Measurements from ENCODE around the gene PDE6D.

The PDE6D gene

GRCh38 chr2:231791107-231791506 is 10.0 kb upstream of the PDE6D start:
- Mint-ChIP-seq H3K27ac (ENCODE audit: low read depth) (no peak overlapping the region), H3K9me3 (no peaks in the 10 kb centered on the region), H3K27me3 (no peaks in the 10 kb centered on the region), H3K36me3 (ENCODE audit: insufficient read depth) (peaks cover 47% of the 10 kb centered on the region), H3K4me3 (no peak overlapping the region), H3K4me1 (peaks cover 43% of the 10 kb centered on the region)
- ATAC-seq (replicated peaks; ENCODE audit: extremely low read depth, poor library complexity, severe bottlenecking) (no peak), DNase-seq (ENCODE audit: low spot score in 2 of 2) (no peak)

GRCh38 chr2:231786917-231787292 is 5.8 kb upstream of the PDE6D start:
- H3K27me3 Mint-ChIP-seq = no peaks in the 10 kb centered on the region
- peaks cover 20% of the 10 kb centered on the region for H3K36me3 Mint-ChIP-seq (ENCODE audit: insufficient read depth)
- peak overlapping the region; percentile 94 for H3K4me3 Mint-ChIP-seq
- DNase-seq (ENCODE audit: low spot score in 2 of 2) (no peak), ATAC-seq (replicated peaks; ENCODE audit: extremely low read depth, poor library complexity, severe bottlenecking) (no peak)
- no peaks in the 10 kb centered on the region for H3K9me3 Mint-ChIP-seq
- H3K27ac Mint-ChIP-seq (ENCODE audit: low read depth) = peak overlapping the region; percentile 88
- peaks cover 68% of the 10 kb centered on the region for H3K4me1 Mint-ChIP-seq

GRCh38 chr2:231786177-231786916 is 5.3 kb upstream of the PDE6D start, which contains the start of gene COPS7B:
Gene COPS7B (plus strand): TSS chr2:231786445. CDS start chr2:231788571, 2,126 bp downstream.
- H3K36me3 Mint-ChIP-seq (ENCODE audit: insufficient read depth) = peaks cover 21% of the 10 kb centered on the region
- peak within 1 kb of the TSS; percentile 88 for H3K27ac Mint-ChIP-seq (ENCODE audit: low read depth)
- DNase-seq (ENCODE audit: low spot score in 2 of 2) (peak; percentile 62 to 67), ATAC-seq (replicated peaks; ENCODE audit: extremely low read depth, poor library complexity, severe bottlenecking) (peak; percentile 57)
- peaks cover 67% of the 10 kb centered on the region for H3K4me1 Mint-ChIP-seq
- H3K27me3 Mint-ChIP-seq = no peaks in the 10 kb centered on the region
- H3K4me3 Mint-ChIP-seq = peak within 1 kb of the TSS; percentile 94
- no peaks in the 10 kb centered on the region for H3K9me3 Mint-ChIP-seq

GRCh38 chr2:231785822-231786176 is 4.7 kb upstream of the PDE6D start:
- H3K27ac Mint-ChIP-seq (ENCODE audit: low read depth) = peak overlapping the region; percentile 88
- H3K4me1 Mint-ChIP-seq = peaks cover 69% of the 10 kb centered on the region
- H3K36me3 Mint-ChIP-seq (ENCODE audit: insufficient read depth) = peaks cover 19% of the 10 kb centered on the region
- H3K9me3 Mint-ChIP-seq = no peaks in the 10 kb centered on the region
- DNase-seq (ENCODE audit: low spot score in 2 of 2) (no peak), ATAC-seq (replicated peaks; ENCODE audit: extremely low read depth, poor library complexity, severe bottlenecking) (no peak)
- H3K4me3 Mint-ChIP-seq = peak overlapping the region; percentile 94
- H3K27me3 Mint-ChIP-seq = no peaks in the 10 kb centered on the region

- ATAC-seq (replicated peaks; ENCODE audit: extremely low read depth, poor library complexity, severe bottlenecking) = no peak
- Mint-ChIP-seq H3K9me3 (no peaks in the 10 kb centered on the region), H3K27ac (ENCODE audit: low read depth) (peak overlapping the region; percentile 88), H3K36me3 (ENCODE audit: insufficient read depth) (peaks cover 21% of the 10 kb centered on the region), H3K4me3 (peak overlapping the region; percentile 94), H3K27me3 (no peaks in the 10 kb centered on the region), H3K4me1 (peaks cover 69% of the 10 kb centered on the region)
- DNase-seq (ENCODE audit: low spot score in 2 of 2) = no peak
Measured at GRCh38 chr2:231785413-231785812, 4.3 kb upstream of the PDE6D start.

- ATAC-seq (replicated peaks; ENCODE audit: extremely low read depth, poor library complexity, severe bottlenecking) = no peak
- DNase-seq (ENCODE audit: low spot score in 2 of 2) = no peak
- Mint-ChIP-seq H3K27me3 (no peaks in the 10 kb centered on the region), H3K4me1 (peaks cover 59% of the 10 kb centered on the region), H3K9me3 (no peaks in the 10 kb centered on the region), H3K27ac (ENCODE audit: low read depth) (peak overlapping the region; percentile 98), H3K36me3 (ENCODE audit: insufficient read depth) (peaks cover 12% of the 10 kb centered on the region), H3K4me3 (peak overlapping the region; percentile 99)
Measured at GRCh38 chr2:231781798-231782726, 980 bp upstream of the PDE6D start.

- Mint-ChIP-seq H3K4me1 (peaks cover 46% of the 10 kb centered on the region), H3K27ac (ENCODE audit: low read depth) (peak overlapping the region; percentile 98), H3K27me3 (no peaks in the 10 kb centered on the region), H3K4me3 (peak overlapping the region; percentile 99), H3K9me3 (no peaks in the 10 kb centered on the region), H3K36me3 (ENCODE audit: insufficient read depth) (peaks cover 6% of the 10 kb centered on the region)
- ATAC-seq (replicated peaks; ENCODE audit: extremely low read depth, poor library complexity, severe bottlenecking) (peak; percentile 15), DNase-seq (ENCODE audit: low spot score in 2 of 2) (peak; percentile 10 to 14)
Measured at GRCh38 chr2:231780123-231780908, 766 bp downstream of the PDE6D start.

- Mint-ChIP-seq H3K27ac (ENCODE audit: low read depth) (peak overlapping the region; percentile 46), H3K36me3 (ENCODE audit: insufficient read depth) (peaks cover 3% of the 10 kb centered on the region), H3K9me3 (no peaks in the 10 kb centered on the region), H3K4me1 (peaks cover 16% of the 10 kb centered on the region), H3K27me3 (no peaks in the 10 kb centered on the region), H3K4me3 (no peak overlapping the region)
- DNase-seq (ENCODE audit: low spot score in 2 of 2) = no peak
- no peak for ATAC-seq (replicated peaks; ENCODE audit: extremely low read depth, poor library complexity, severe bottlenecking)
Measured at GRCh38 chr2:231769170-231770136, 11.6 kb downstream of the PDE6D start.

- peak overlapping the region; percentile 5 for H3K27ac Mint-ChIP-seq (ENCODE audit: low read depth)
- DNase-seq (ENCODE audit: low spot score in 2 of 2) (no peak), ATAC-seq (replicated peaks; ENCODE audit: extremely low read depth, poor library complexity, severe bottlenecking) (no peak)
- peaks cover 20% of the 10 kb centered on the region for H3K4me1 Mint-ChIP-seq
- H3K4me3 Mint-ChIP-seq = no peak overlapping the region
- no peaks in the 10 kb centered on the region for H3K9me3 Mint-ChIP-seq
- peaks cover 3% of the 10 kb centered on the region for H3K36me3 Mint-ChIP-seq (ENCODE audit: insufficient read depth)
- no peaks in the 10 kb centered on the region for H3K27me3 Mint-ChIP-seq
Measured at GRCh38 chr2:231765496-231765929, 15.6 kb downstream of the PDE6D start.

GRCh38 chr2:231764760-231765159 is 16.3 kb downstream of the PDE6D start:
- H3K27me3 Mint-ChIP-seq = no peaks in the 10 kb centered on the region
- H3K9me3 Mint-ChIP-seq = no peaks in the 10 kb centered on the region
- no peak overlapping the region for H3K27ac Mint-ChIP-seq (ENCODE audit: low read depth)
- no peak overlapping the region for H3K4me3 Mint-ChIP-seq
- no peak for ATAC-seq (replicated peaks; ENCODE audit: extremely low read depth, poor library complexity, severe bottlenecking)
- H3K36me3 Mint-ChIP-seq (ENCODE audit: insufficient read depth) = peaks cover 3% of the 10 kb centered on the region
- peaks cover 20% of the 10 kb centered on the region for H3K4me1 Mint-ChIP-seq
- no peak for DNase-seq (ENCODE audit: low spot score in 2 of 2)

GRCh38 chr2:231764124-231764523 is 17.0 kb downstream of the PDE6D start:
- no peak overlapping the region for H3K27ac Mint-ChIP-seq (ENCODE audit: low read depth)
- H3K4me3 Mint-ChIP-seq = no peak overlapping the region
- H3K27me3 Mint-ChIP-seq = no peaks in the 10 kb centered on the region
- ATAC-seq (replicated peaks; ENCODE audit: extremely low read depth, poor library complexity, severe bottlenecking) (no peak), DNase-seq (ENCODE audit: low spot score in 2 of 2) (no peak)
- H3K36me3 Mint-ChIP-seq (ENCODE audit: insufficient read depth) = no peaks in the 10 kb centered on the region
- H3K9me3 Mint-ChIP-seq = no peaks in the 10 kb centered on the region
- H3K4me1 Mint-ChIP-seq = peaks cover 20% of the 10 kb centered on the region
